ENCODE data around the gene PYGO2. TPM values are rescaled to one million over a fixed set of nuclear protein-coding genes. Genes with fewer than 3 reads are reported as not detected.

PYGO2 gene, protein sequence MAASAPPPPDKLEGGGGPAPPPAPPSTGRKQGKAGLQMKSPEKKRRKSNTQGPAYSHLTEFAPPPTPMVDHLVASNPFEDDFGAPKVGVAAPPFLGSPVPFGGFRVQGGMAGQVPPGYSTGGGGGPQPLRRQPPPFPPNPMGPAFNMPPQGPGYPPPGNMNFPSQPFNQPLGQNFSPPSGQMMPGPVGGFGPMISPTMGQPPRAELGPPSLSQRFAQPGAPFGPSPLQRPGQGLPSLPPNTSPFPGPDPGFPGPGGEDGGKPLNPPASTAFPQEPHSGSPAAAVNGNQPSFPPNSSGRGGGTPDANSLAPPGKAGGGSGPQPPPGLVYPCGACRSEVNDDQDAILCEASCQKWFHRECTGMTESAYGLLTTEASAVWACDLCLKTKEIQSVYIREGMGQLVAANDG
- total RNA-seq: 5.4 and 18.4 TPM in 2 replicates

DNA sequence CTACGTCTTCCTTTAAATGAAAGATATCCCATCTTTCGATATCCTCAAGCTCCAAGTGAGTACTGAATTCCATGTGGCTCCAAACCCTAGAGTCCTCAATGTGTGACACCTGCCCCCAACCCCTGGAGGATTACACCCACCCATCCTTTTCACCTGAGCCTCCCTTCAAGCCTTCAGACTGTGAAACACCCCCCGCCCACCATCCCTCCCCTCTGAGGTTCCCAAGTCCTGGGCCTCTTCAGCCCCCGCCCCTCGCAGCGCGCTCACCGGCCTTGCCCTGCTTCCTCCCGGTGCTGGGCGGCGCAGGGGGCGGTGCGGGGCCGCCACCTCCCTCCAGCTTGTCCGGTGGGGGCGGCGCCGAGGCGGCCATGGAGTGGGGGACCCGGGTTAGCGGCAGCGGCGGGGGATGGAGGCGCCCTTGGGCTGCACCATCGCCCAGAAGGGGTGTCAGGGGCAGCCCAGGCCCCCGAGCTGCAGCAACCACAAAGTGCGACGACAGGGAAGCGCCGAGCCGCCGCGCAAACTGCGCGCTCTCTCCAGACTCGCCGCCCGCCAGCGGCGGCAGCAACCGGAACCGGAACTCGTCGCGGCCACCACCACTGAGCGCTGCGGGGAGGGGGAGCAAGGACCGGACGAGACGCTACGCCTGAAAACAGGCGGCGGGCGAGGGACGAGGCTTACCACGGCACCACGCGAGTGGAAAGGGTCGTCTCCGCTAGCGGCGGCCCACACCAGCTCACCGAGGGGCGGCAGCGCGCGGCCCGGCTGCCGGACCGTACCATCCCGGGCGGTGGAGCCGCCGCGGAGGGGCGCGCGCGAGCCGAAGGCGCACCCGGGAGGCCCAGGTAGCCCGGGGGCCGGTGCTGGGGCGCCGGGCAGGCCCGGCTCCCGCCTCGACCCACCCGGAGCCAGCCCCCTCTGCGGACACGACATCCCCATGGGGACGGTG is at the start of gene PYGO2:
TSS of gene PYGO2 (minus strand) at position 576 of the 949 bp plus-strand sequence. CDS start at position 370, 206 bp downstream.
- DNase-seq (ENCODE audit: low read depth): peak; percentile 33

DNA sequence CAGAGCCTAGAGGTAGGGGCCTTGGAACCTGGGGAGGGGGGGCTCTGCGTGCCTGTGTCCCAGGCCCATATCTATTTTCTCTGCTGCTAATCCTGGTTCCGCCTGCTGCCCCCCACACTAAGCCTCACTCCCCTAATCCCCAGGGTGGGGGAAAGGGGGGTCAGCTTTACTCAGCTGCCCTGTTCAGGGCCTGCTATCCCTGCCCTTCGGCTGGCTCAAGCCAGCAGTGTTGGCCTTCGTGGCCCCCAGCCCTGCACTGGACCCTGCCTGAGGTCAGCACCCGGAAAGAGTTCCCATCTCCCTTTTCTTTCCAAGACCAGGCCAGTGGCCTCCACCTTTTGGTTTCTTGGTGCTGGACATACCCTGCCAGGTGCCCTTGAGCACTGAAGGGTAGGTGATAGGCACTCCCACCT is 49.4 kb upstream of the PYGO2 start:
- no peak for DNase-seq (ENCODE audit: low read depth)

DNA sequence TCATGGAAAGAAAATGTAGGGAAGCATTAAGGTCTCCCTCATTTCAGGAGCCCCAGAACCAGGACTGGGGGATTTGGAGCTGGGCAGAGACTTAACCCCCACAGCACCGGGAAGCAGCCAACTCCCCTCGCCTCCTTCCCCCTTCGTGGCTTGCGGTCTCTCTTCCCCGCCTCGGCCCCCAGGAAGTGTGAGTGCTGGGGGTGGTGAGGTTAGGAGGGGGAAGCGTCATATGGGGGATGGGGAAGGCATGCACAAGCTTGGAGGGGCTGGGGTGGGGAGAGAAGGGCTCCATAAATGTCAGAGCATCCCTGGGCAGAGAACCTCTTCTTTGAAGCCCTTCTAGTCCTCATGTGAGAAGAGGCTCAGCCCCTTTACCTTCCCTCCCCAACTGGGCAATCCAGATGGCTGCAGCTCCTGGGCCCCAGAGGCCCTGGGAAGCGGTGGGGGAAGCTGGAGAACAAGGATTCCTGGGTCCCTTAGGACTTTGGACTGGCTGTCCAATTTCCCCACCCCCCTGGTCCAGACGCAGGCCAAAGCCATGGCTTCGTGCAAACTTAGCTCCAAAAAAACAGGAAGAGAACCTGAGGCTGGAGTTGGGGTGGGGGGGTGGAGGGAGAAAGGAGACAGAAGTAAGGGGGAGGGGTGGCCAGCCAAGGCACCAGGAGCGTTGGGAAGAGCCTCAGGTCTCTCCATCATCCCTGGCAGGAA is 48.8 kb upstream of the PYGO2 start:
- no peak for DNase-seq (ENCODE audit: low read depth)

DNA sequence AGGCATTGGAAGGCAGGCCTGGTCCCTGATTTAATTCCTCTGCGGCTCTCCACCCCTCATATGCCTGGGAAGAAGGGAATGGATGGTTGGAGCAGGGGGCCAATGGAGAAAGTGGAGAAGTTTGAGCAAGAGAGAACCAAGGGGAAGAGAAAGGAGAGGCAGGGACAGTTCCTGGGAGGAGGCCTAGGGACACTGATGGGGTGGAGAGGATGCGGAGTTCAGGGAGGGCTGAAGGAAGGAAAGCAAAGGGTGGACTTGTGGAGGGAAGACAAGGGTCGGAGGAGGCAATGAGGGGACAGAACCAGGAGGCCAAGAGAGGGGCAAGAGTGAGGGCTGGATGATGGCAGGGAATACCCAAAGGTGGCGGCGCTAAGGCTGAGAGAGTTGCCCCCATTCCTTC is 48.2 kb upstream of the PYGO2 start:
- DNase-seq (ENCODE audit: low read depth): no peak

DNA sequence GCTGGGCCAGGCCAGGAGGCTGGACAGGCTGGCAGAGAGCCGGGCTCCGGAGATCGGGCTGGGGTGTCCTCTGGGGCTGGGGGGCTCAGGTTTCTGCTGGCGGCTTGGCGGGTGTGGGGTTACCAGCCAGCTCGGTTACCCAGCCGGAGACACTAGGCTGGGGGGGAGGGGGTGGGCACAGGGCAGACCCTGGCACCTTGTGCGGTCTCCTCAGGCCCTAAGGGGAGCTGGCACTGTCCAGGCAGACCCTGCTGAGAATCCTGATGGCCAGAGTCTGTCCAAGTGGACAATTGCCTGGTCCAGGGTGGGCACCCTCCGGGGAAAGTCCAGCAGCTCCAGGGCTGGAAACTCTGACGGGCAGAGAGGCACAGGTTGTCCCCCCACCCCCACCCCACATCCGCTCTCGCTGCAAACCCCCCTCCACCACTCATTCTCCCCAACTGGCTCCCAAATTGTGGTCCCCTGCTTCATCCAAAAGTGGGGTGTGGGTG is 47.7 kb upstream of the PYGO2 start:
- no peak for DNase-seq (ENCODE audit: low read depth)

DNA sequence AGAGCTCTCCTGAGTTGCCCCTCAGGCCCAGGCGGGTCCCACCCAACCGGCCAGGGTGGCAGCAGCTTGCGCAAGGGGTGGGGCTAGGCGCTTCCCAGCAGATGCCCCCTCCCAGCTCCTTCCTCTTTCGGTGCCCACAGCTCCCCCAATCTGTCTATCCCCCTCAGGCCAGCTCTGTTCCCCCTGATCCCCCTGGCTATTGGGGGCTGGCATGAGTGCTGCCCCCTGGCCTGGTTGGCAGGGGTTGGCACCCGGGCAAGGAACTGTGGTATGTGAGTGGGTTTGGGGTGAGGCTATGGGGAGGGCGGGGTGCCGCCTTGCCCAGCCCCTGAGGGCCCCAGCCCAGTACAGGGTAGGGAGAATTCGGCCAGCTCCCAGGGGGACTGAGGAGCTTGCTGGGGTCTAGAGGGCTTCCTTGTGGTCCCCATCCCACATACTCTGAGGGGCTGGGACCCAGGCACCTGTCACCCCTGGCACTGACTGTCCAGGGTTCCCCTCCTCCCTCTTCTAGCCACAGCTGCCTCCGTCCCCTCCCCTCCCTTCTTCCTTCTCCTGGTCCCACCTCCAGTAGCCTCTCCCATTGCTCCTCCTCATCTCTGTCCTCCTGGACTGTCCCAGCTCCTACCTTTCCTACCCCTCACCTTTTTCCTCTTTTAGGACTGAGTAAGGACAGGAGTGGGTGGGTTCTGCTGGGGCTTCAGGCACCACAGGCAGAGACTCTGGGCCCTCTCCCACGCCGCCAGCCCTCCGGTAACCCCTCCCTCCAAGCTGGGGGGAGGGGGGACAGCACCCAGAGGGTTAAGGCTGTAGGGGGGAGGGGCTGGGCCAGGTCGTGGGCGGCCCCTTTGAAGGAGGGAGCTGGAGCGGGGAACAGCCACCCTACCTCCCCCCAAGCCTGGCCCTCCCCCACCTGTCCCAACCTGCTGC is 46.7 kb upstream of the PYGO2 start:
- DNase-seq (ENCODE audit: low read depth): no peak

DNA sequence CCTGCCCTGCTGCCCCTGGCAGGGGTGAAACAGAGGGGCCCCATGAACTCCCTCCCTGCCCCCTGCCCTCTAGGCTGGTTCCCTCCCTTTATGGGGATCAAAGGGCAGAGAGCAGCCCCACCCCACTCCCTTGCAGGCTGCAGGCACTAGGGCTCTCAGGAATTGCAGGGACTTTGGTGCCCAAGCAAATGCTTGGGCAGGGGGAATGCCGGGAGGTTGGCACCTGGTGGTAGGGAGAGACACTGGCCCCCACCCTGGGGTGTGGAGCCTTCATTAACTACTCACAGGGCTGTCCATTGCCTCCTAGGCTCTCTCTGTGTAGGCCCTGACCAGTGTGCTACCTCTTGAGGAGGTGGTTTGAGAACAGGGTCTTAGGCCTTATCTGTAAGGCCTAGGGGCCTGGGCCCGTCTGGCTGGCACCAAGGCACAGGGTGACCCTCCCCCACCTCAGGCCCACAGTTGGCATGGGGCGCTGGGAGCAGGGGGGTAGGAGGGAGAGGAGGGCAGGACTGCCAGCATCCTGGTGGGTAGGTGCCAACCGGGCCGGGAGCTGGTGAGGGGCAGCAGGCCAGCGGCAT is 45.8 kb upstream of the PYGO2 start:
- DNase-seq (ENCODE audit: low read depth): no peak

DNA sequence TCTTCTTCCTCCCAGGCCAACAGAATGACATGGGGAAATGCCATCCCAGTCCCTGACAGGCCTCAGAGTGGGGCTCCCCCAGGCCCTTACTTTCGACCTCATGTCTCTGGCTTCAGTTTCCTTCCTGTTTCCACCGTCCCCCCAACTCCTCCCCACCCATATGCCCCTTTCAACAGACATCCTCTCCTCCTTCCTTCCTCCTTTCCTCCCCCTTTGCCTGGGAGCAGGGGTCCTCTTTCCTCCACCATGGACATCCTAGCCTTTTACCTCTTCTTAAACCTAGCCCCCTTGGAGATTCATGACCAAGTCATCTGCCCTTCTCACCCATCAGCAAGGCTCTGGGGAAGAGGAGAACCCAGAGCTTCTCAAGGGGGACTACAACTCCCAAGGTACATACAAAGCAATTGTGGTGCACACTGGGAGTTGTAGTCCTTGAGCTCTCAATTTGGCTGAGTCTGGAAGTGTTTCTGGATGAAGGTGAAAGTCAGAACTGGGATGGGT is 45.1 kb upstream of the PYGO2 start:
- DNase-seq (ENCODE audit: low read depth): no peak

DNA sequence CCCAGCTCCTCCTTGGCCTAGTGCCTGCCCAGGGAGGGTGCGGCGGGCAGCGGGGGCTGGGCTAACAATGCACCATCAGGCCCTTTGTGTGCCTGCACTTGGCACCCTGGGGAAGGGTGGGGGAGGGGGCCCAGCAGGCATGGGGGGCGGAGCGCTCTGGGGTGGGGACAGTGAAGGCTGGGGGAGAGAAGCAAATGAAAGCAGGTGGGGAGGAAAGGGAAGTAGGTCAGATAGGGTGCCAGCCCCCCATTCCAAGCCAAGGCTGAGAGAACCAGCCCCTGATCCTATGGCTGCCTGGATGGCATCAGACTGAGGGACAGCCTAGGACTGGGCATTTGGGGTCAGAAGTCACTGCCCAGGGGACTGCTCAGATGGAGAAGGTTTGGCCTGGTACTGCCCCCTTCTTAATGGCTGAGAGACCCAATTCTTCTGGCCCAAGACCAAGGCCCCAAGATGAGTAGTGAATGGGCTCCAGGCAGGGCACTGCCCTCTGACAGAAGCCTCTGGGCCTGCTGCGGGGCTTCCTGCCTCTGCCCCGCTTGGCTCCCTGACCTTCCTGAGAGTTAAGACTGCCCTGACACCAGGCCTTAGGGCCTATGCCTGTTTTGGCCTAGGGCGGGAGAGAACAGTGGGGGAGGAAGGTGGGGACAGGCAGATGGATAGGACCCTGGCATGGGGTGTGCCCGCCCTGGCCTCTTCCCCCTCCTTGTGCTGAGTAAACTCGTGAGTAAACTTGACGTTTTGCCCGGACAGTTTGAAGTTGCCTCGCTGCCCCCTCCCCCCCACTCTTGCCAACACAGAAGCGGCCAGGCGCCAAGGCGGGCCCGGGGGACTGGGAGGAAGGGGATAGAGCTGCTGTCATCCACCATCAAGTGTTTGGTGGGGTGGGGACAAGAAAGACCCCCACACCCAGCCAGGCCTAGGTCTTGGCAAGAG is 43.8 kb upstream of the PYGO2 start:
- peak; percentile 59 for DNase-seq (ENCODE audit: low read depth)

DNA sequence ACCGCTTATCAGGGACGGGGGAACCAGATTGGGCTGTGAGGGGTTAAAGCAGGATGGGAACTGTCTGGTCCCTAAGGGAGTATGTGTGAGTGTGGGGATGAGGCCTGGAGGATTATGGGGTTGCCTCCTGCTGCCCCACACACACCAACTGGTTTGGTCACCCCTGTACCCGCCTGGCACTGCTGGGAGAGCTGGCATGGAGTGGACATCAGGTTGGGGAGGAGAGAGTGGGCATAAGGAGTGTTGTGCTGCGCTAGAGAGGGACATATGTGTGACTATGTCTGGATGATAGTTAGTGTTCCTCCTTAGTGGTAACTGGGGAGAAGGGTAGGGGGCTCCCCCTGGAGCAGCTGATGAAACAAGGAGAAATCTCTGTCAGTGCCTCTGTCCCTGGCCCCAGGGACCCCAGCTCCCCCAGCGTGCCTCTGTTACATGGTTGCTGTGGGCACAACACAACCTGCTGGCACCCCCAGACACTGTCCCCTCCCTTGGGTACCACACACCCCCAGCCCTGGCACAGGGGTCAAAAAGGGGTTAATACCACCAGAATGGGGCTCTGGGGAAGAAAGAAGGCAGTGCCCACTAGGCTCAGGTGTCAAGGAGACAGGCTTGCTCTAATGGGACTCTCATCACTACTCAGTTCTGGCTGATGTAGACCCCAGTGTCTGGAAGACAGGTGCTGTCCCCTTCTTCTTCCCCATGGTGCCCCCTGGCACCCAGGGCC is 42.9 kb upstream of the PYGO2 start:
- DNase-seq (ENCODE audit: low read depth): no peak

DNA sequence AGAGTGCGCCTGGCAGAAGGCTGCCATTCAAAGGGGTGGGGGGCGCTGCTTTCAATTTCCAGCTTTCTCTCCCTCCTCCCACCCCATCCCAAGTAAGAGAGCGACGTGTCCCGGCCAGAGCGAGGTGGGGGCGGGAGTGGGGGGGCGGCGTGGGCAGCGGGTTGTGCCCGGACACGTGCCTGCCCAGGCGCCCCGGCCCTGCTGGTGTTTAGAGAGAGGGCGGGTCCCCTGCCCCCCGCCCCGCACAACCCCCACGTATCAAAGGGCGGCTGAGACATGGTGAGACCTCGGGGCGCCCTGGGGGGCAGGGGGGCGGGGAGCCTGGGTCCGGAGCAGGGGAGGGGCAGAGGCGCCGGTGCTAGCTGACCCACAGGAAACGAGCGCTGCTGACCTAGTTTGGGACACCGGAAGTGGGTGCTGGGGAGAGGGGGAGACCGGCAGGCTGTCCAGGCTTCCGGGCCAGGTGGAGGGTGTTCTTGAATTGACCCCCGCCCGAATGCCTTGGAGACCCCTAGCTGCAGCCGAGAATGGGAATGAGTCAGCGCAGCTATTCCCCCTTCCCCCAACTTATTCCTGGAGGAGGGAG is 42.3 kb upstream of the PYGO2 start:
- no peak for DNase-seq (ENCODE audit: low read depth)

DNA sequence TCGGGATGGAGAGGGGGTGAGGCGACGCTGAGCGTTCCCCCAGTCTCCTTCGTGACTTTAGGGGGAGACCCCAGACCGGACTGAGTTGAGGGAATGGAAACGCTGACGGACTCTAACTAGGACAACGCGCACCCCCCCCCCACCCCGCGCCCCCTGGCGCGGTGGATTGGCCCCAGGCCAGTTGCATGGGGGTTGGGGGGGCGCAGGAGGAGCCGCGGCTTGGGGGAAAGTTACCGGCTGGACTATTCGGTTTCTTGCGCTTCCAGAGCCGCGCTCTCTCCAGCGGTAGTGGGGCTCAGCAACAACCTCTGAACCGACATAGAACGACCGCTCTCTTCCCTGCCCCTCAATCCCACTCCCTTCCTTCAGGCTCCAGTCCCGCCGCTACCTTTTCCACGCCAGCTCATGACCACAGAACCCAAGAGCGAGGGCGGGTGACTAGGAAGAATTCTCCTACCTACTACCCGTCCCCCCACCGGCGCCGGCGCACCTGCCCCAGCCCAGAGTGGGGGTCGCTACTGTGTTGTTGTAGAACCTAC is 41.7 kb upstream of the PYGO2 start:
- no peak for DNase-seq (ENCODE audit: low read depth)

DNA sequence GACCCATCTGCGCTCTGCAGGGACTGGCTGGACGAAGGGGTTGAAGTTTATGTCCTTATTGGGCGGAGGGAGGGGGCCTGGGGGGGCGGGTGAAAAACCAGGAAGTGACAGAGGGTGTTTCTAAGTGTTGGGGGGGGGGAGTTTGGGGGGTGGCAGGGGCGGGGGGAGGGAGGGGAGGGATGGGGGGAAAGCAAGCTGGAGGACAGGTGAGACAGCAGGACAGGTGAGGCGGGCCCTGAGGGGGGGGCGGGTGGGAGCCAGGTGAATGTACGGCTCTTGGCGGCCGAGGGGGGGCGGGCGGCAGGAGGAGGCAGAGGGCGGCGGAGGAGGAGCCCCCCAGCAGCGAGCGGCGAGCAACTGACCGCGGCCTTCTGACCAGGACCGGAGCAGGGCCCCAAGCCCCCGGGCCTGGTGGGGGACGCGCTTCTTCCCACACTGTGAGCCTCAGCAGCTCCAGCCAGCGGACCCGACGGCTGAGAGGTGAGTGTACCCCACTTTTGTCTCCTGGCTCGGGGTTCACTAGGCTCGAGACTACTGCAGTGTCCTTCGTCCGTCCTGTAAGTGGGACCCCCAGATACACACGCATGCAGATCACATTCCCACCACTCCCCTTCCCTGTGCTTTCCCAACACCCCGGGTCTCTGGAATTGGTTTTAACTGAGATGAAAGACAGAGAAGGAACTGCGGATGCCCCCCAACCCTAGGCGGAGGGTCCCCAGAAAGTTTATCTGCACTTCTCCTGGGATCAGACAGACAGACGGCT is 41.1 kb upstream of the PYGO2 start, which contains the start of gene ZBTB7B:
TSS of gene ZBTB7B (plus strand) at position 339 of the 763 bp plus-strand sequence. CDS start 11,859 bp downstream, outside the sequence.
- DNase-seq (ENCODE audit: low read depth): no peak

DNA sequence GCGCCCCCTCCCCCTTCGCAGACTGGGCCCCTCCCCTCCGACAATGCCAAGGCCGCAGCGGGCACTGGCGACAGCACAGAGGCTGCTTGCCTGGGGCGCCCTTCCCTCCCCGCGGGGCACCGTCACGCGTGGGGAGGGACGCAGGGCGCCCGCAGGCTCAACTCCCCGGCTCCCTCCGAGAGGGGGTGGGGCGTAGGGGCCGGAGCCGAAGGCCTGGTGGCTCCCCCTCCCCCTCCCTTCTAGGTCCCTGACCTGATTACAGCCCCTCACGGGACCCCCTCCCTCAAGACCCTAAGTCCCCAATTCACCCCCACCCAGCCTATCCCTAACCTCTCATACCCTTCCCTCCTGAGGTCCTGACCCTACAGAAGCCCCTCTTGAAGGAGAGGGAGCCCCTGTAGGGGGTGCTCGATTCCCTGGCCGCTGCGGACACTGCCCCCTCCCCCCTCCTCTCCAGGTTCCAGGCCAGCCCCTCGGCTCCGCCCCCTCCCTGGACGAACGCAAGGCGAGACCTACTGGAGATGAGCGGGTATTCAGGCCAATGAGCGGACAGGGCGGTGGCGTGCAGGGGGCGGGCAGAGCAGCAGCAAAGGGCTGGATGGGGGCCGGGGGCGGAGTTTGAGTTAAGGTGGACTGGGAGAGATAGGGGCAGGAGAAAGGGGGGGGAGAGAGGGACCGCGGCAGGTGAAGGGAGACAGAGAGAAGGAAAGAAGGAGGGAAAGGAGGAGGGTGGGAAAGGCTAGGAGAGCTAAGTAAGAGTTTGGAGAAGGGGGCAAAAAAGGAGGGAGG is 40.3 kb upstream of the PYGO2 start:
- DNase-seq (ENCODE audit: low read depth): peak; percentile 94

DNA sequence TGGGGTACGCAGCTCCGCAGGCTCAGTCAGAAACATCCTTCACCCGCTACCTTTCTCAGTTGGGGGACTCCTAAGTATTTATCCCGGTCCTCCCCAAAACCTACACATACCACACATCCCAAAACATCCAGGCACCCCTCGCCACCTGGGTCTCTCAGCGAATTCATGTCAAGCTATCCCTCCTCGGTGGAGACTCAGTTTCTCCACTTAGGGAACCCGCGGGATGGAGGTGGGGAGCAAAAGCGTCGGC is 39.8 kb upstream of the PYGO2 start:
- DNase-seq (ENCODE audit: low read depth): no peak

DNA sequence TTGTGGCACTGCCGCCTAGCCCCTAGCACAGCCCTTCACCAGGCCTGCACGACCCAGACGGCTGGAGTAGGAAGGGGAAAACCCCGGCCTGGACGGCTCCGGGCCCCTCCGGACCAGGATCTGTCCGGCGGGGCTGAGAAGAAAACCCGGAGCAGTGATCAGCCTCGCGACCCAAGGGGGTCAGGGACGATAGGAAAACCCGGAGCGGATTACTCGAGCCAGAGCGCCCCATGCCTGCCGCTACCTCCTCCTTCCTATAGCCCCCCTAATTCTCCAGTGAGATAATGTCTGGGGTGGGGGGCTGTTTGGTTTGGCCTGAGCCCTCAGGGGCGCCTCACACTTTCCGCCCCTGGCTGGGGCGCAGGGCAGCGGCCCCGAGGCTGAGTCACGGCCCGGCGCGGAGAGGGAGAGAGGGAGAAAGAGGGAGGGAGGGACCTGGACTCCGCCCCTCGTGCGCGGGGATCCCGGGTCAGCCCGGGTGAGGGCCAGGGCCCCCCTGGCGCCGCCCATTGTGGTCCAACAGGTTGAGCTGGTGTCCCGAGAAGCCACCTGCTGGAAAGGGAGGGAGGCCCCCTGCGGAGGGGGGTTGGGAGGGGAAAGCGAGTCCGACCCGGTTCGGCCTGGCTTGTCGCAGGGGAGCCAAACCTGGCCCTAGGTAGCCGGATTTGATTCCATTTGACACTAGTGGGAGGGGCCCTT is 39.3 kb upstream of the PYGO2 start:
- DNase-seq (ENCODE audit: low read depth): peak; percentile 63

Data from renal cortical epithelial cell (primary cell).